HEK293T (cell line): Measurements from ENCODE around the gene MORF4L1.

Source experiments
- CTCF ChIA-PET: fragments of 350-600 bp; formaldehyde crosslinking; extraction: SDS; loops from one replicate; lab custom pipeline; 2021; ENCODE audit warnings: antibody characterized with exemption, inconsistent platforms; lab: Yijun Ruan, JAX
- POLR2A ChIA-PET: fragments of 350-600 bp; formaldehyde crosslinking; extraction: SDS; loops from one replicate; lab custom pipeline; 2020; ENCODE audit warnings: antibody characterized with exemption, inconsistent platforms; lab: Yijun Ruan, JAX
- DNase-seq: peaks from one replicate; pipeline ENCODE4 v3.0.0; 2012; ENCODE audit warnings: mixed read lengths; ENCODE audit errors: extremely low spot score
- ARNT ChIP-seq: fragments of 450-650 bp; IDR thresholded peaks from 2 replicates; pipeline ENCODE4 v1.6.1; 2017; ENCODE audit warnings: mild to moderate bottlenecking
- BHLHE40 ChIP-seq: fragments of 450-650 bp; IDR thresholded peaks from 2 replicates; pipeline ENCODE4 v1.6.1; 2016; ENCODE audit warnings: mild to moderate bottlenecking, moderate library complexity, borderline replicate concordance
- CTBP1 ChIP-seq: fragments of 450-650 bp; IDR thresholded peaks from 2 replicates; pipeline ENCODE4 v1.6.1; 2016; ENCODE audit warnings: borderline replicate concordance
- ELF4 ChIP-seq: fragments of 450-650 bp; IDR thresholded peaks from 2 replicates; pipeline ENCODE4 v1.6.1; 2017; ENCODE audit warnings: antibody characterized with exemption
- FOXA1 ChIP-seq: fragments of 450-650 bp; IDR thresholded peaks from 2 replicates; pipeline ENCODE4 v1.6.1; 2016; ENCODE audit warnings: mild to moderate bottlenecking
- FOXK2 ChIP-seq: fragments of 450-650 bp; IDR thresholded peaks from 2 replicates; pipeline ENCODE4 v1.6.1; 2016; ENCODE audit warnings: mild to moderate bottlenecking
- FOXM1 ChIP-seq: fragments of 450-650 bp; IDR thresholded peaks from 2 replicates; pipeline ENCODE4 v1.6.1; 2017; ENCODE audit warnings: mild to moderate bottlenecking, borderline replicate concordance
- HDGF ChIP-seq: fragments of 450-650 bp; IDR thresholded peaks from 2 replicates; pipeline ENCODE4 v1.6.1; 2017; ENCODE audit warnings: antibody characterized with exemption, borderline replicate concordance
- L3MBTL2 ChIP-seq: fragments of 450-650 bp; conservative IDR thresholded peaks from 2 replicates; pipeline ENCODE4 v1.6.1; 2016; ENCODE audit warnings: mild to moderate bottlenecking
- LEF1 ChIP-seq: fragments of 450-650 bp; IDR thresholded peaks from 2 replicates; pipeline ENCODE4 v1.6.1; 2017; ENCODE audit warnings: mild to moderate bottlenecking, borderline replicate concordance
- NFRKB ChIP-seq: fragments of 450-650 bp; IDR thresholded peaks from 2 replicates; pipeline ENCODE4 v1.6.1; 2016; ENCODE audit warnings: mild to moderate bottlenecking, moderate library complexity
- SP1 ChIP-seq: fragments of 450-650 bp; IDR thresholded peaks from 2 replicates; pipeline ENCODE4 v1.6.1; 2017
- SUZ12 ChIP-seq: fragments of 450-650 bp; IDR thresholded peaks from 2 replicates; pipeline ENCODE4 v1.6.1; 2016; ENCODE audit warnings: mild to moderate bottlenecking
- TARDBP ChIP-seq: fragments of 450-650 bp; IDR thresholded peaks from 2 replicates; pipeline ENCODE4 v1.6.1; 2016
- ZNF384 ChIP-seq: fragments of 450-650 bp; IDR thresholded peaks from 2 replicates; pipeline ENCODE4 v1.6.1; 2016
- TF ChIP-seq, protein P1 (sequence below): fragments of 450-650 bp; IDR thresholded peaks from 2 replicates; pipeline ENCODE4 v1.6.1; 2016

MORF4L1 gene

DNA sequence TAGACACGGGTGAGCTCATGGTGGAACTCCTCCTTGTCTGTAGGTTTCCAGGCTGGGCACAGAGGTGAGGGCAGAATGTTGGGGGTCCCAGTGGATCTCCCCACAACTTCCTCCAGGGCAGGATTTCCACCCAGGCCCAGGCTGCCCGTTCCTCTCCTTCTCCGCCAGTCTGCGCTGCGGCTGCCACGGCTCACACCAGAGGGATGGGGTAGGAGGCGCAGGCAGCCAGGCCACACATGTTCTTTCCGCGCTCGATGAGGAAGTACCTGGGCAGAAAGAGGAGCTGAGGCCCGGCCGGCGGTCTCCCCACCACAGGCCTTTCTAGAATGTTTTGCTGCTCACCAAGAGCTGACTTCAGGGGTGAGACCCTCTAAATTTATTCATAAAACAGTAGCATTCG, 49.2 kb downstream of the MORF4L1 start:
- no peak for DNase-seq
- CTCF ChIA-PET: interaction anchor here (1.6 kb wide), 1 partner anchor 58 kb away, joined by 6 read pairs; no protein-coding TSS in a partner anchor
- TF ChIP-seq SUZ12 (no peak), FOXK2 (no peak), ELF4 (no peak), TARDBP (no peak), L3MBTL2 (no peak), BHLHE40 (no peak), HDGF (no peak), FOXM1 (no peak), NFRKB (no peak), ZNF384 (no peak), LEF1 (no peak), FOXA1 (no peak), CTBP1 (no peak), SP1 (no peak), ARNT (no peak)
- TF ChIP-seq, protein P1, sequence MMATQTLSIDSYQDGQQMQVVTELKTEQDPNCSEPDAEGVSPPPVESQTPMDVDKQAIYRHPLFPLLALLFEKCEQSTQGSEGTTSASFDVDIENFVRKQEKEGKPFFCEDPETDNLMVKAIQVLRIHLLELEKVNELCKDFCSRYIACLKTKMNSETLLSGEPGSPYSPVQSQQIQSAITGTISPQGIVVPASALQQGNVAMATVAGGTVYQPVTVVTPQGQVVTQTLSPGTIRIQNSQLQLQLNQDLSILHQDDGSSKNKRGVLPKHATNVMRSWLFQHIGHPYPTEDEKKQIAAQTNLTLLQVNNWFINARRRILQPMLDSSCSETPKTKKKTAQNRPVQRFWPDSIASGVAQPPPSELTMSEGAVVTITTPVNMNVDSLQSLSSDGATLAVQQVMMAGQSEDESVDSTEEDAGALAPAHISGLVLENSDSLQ: no peak
- POLR2A ChIA-PET: no interaction called here

DNA sequence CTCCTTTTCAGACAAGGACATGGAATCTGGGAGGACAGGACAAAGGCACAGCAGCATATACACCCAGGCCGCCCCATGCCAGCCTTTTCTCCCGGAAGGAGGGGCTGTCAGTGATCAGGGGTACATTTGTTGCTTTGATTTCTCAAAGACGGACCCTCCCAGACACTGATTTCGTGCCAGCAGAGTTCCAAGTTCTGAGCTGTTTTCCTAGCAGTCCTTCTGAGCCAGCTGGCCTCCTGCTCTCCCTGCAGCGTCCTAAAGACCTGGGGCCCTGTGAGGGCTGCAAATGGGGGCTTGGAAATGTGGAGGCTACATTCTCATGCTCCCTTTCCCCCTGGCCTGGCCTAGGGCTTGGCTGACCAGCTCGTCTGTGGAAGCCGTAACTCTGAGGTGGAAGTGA, 49.8 kb downstream of the MORF4L1 start:
- ChIA-PET CTCF (interaction anchor here (1.6 kb wide), 1 partner anchor 57 kb away, joined by 6 read pairs; no protein-coding TSS in a partner anchor), POLR2A (no interaction called here)
- DNase-seq: no peak
- TF ChIP-seq LEF1: no peak
- no peak for TF ChIP-seq ELF4
- TF ChIP-seq L3MBTL2: no peak
- no peak for TF ChIP-seq SUZ12
- no peak for TF ChIP-seq ZNF384
- TF ChIP-seq HDGF: no peak
- no peak for TF ChIP-seq FOXA1
- no peak for TF ChIP-seq ARNT
- TF ChIP-seq, protein P1: no peak
- TF ChIP-seq CTBP1: no peak
- TF ChIP-seq FOXK2: no peak
- TF ChIP-seq TARDBP: no peak
- no peak for TF ChIP-seq NFRKB
- no peak for TF ChIP-seq BHLHE40
- TF ChIP-seq FOXM1: no peak
- no peak for TF ChIP-seq SP1

DNA sequence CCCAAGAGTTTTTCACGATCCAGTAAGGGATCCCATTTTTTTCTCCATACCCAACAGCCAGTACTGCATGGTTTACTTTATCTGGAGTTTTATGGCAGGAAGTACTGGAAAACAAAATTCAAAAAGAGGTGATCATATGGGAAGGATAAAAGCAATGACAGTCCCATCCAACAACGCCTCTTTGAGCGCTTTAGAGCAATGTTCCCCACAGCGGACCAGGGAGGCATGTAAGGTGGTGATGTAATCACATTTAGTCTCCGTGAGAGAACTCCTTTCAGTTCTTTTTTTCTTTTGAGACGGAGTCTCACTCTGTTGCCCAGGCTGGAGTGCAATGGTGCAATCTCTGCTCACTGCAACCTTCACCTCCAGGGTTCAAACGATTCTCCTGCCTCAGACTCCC, 50.3 kb downstream of the MORF4L1 start:
- ChIA-PET POLR2A (no interaction called here), CTCF (no interaction called here)
- TF ChIP-seq FOXA1: no peak
- no peak for TF ChIP-seq CTBP1
- no peak for TF ChIP-seq BHLHE40
- no peak for TF ChIP-seq HDGF
- no peak for DNase-seq

DNA sequence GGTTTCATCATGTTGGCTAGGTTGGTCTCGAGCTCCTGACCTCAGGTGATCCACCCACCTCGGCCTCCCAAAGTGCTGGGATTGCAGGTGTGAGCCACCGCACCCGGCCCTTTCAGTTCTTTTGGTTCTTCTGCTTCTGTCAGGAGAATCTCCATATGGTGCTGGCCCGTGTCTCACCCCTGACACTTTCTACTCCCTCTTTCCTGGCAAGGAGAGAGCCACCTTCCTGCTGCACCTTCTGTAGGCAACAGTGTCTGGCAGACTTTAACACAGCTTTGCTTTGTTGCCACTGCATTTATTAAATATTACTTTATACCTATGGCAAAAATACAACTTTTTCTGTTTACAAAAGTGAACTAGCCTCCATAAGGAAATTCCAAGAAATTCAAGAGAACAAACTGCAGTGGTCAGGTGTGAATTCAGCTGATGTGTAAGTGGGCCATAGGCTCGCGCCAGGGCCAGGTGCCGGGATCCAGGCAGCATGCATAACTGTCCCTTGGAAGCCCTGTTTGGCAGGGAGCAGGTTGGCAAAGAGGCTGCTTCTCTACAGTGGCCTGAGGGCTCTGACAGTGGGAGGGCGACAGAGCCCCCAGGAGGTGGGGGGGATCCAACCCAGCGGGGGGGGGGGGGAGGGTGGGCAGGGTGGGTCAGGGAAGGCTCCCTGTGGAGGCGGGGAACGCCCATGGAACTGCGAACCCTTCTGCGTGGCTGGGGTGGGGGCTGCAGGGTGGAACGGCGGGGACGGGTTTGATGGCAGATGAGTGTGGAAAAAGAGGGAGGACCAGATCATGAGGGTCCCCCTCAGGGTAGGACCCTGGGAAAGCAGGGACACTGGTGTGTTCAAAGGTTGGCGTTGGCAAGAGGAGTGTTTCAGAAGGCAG, 51.0 kb downstream of the MORF4L1 start:
- TF ChIP-seq L3MBTL2: no peak
- TF ChIP-seq FOXK2: no peak
- no peak for TF ChIP-seq SP1
- no peak for TF ChIP-seq TARDBP
- TF ChIP-seq, protein P1: no peak
- no peak for TF ChIP-seq BHLHE40
- TF ChIP-seq SUZ12: no peak
- no peak for TF ChIP-seq ELF4
- no peak for TF ChIP-seq HDGF
- no peak for TF ChIP-seq FOXM1
- TF ChIP-seq LEF1: no peak
- TF ChIP-seq FOXA1: no peak
- no peak for TF ChIP-seq ZNF384
- no peak for TF ChIP-seq CTBP1
- ChIA-PET CTCF (no interaction called here), POLR2A (no interaction called here)
- DNase-seq: no peak

DNA sequence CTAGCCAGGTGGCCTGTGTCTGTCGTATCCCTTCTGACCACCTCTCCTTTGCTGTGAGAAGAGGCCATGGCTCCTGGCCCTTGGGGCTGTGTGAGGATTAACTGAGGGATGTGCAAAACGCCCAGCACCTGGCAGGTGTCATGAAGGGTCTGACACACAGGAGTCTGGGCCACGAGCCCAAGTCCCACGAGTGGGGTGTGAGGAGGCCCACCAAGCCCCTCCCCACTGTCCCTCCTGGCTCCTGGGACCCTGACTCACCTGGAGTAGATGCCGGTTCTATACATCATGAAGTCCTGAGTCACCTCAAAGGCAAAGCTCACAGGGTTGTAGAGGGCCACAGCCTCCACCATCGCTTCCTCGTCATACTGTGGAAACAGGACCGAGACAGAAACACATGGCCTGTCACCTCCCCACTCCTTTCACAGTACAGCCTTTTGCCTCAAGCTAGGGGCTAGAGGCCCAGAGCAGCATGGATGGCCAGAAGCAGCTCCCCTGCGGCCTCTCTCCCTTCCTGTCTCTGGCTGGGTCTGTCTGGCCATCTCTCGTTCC, 52.5 kb downstream of the MORF4L1 start:
- ChIA-PET CTCF (no interaction called here), POLR2A (no interaction called here)
- DNase-seq: no peak
- TF ChIP-seq SUZ12: no peak
